RWPE1 (cell line): ENCODE measurements around the gene KRT74.

ENCODE experiments used
- CTCF ChIA-PET: fragments of 350-600 bp; sonication (Branson Sonifier 250); formaldehyde crosslinking; extraction: SDS; loops from one replicate; lab custom pipeline; 2021; lab: Yijun Ruan, JAX
- POLR2A ChIA-PET: fragments of 400-600 bp; formaldehyde crosslinking; extraction: SDS; loops from one replicate; lab custom pipeline; 2020; ENCODE audit warnings: antibody characterized with exemption; ENCODE audit not compliant: low non-redundant PET; lab: Yijun Ruan, JAX
- DNase-seq: peaks from one replicate; pipeline ENCODE4 v3.0.0; 2012; ENCODE audit warnings: low spot score
- H3K27ac ChIP-seq: fragments of 450-650 bp; 2 replicates; pipeline ENCODE4 v1.5.1; 2017
- TF ChIP-seq, protein P1 (sequence below): fragments of 450-650 bp; conservative IDR thresholded peaks from 2 replicates; pipeline ENCODE4 v1.5.1; 2017; ENCODE audit warnings: low read depth, mild to moderate bottlenecking

The KRT74 gene

DNA sequence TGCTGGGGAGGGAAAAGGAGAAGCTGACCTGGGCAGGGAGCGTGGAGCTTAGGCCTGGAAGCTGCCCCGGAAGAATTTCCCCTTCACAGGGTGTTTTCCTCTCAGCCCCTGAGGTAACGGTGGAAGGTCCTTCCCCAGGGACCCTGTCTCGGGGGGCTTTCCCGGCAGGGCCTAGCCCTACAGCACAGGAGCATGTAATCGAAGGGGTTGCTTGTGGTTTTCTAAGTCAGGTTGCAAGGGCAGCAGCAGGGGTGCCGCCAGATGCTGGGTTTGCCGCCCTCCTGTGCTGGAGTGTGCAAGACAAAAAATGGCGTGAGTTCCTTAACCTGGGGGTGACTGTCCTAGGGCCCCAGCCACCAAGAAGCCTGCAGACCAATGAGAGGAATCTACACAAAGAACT, 1.6 kb upstream of the KRT74 start:
- TF ChIP-seq, protein P1, sequence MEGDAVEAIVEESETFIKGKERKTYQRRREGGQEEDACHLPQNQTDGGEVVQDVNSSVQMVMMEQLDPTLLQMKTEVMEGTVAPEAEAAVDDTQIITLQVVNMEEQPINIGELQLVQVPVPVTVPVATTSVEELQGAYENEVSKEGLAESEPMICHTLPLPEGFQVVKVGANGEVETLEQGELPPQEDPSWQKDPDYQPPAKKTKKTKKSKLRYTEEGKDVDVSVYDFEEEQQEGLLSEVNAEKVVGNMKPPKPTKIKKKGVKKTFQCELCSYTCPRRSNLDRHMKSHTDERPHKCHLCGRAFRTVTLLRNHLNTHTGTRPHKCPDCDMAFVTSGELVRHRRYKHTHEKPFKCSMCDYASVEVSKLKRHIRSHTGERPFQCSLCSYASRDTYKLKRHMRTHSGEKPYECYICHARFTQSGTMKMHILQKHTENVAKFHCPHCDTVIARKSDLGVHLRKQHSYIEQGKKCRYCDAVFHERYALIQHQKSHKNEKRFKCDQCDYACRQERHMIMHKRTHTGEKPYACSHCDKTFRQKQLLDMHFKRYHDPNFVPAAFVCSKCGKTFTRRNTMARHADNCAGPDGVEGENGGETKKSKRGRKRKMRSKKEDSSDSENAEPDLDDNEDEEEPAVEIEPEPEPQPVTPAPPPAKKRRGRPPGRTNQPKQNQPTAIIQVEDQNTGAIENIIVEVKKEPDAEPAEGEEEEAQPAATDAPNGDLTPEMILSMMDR: no peak
- ChIA-PET POLR2A (no interaction called here), CTCF (interaction anchor here (1.3 kb wide), 1 partner anchor 202 kb away, joined by 3 read pairs; no protein-coding TSS in a partner anchor)

DNA sequence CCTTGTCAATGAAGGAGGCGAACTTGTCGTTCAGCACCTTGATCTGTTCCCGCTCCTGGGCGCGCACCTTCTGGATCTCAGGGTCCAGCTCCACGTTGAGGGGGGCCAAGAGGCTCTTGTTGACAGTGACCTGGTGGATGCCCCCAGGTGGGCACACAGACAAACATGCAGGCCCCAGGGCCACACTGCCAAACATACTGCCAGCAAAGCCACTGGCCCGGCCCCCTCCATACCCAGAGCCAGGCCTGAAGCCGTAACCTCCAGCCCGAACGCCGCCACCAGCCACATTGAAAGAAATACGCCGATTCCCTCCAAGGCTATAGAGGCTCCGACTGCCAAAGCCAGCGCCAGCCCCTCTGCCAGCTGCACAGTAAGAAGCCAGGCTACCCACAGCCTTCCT, 337 bp downstream of the KRT74 start:
- TF ChIP-seq, protein P1: no peak
- CTCF ChIA-PET: no interaction called here
- POLR2A ChIA-PET: no interaction called here
- DNase-seq: no peak
- no peak overlapping the region for H3K27ac ChIP-seq

More for the DNA sequence above, 1.6 kb upstream of the KRT74 start:
- no peak for DNase-seq
- H3K27ac ChIP-seq: no peak overlapping the region

DNA sequence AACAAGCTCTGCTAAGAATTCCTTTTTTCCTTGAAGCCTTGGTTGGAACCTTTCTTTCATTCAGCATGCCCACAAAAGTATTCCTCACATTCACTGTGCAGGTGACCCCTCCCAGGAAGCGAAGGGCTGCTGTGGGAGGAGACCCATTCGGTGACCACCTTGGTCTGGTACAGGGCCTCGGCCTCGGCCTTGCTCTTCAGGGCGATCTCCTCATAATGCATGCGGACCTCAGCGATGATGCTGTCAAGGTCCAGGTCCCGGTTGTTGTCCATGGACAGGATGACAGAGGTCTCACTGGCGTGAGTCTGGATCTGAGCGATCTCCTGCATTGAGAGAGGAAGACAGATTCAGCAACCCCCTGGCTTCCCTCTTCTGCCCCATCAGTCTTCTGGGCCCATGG, 3.1 kb downstream of the KRT74 start:
- CTCF ChIA-PET: no interaction called here
- DNase-seq: no peak
- no peak overlapping the region for H3K27ac ChIP-seq
- TF ChIP-seq, protein P1: no peak
- POLR2A ChIA-PET: no interaction called here

DNA sequence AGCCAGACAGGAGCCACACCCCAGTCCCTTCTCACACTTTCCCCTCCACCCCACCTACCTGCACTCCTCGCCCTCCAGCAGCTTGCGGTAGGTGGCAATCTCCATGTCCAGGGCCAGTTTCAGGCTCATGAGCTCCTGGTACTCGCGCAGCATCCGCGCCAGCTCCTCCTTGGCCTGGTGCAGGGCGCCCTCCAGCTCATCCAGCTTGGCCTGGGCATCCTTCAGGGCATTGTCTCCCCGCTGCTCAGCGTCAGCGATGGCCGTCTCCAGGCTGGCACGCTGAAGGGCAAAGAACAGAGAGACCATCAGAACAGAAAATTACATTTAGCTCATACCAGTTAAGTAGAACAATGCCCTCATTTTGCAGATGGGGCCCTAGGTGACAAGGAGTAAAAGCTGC, 5.5 kb downstream of the KRT74 start:
- ChIA-PET POLR2A (no interaction called here), CTCF (no interaction called here)
- no peak for DNase-seq
- H3K27ac ChIP-seq: no peak overlapping the region
- TF ChIP-seq, protein P1: no peak

DNA sequence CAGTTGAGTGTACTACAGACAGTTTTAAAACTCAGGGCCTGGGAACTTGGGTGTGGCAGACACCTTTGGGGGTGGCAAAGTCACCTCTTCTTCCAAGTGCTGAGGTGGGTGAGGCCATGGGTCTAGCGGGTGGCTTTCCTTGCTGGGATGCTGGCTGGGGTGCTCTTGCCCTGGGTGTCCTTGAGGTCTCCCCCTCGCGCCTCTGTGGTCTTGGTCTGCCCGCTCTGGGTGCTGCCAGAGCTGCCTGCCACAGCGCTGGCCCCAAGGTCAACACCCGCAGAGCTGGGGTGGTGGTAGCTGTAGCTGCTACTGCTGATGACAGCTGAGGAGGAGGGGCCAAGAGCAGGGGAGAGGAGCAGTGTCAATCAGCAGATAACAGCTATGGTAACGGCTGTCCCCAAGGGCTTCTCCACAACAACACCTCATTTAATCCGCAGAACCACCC, 6.8 kb downstream of the KRT74 start:
- DNase-seq: no peak
- TF ChIP-seq, protein P1: no peak
- POLR2A ChIA-PET: no interaction called here
- no peak overlapping the region for H3K27ac ChIP-seq
- CTCF ChIA-PET: interaction anchor here (0.5 kb wide), 1 partner anchor 533 kb away, joined by 5 read pairs; no protein-coding TSS in a partner anchor

DNA sequence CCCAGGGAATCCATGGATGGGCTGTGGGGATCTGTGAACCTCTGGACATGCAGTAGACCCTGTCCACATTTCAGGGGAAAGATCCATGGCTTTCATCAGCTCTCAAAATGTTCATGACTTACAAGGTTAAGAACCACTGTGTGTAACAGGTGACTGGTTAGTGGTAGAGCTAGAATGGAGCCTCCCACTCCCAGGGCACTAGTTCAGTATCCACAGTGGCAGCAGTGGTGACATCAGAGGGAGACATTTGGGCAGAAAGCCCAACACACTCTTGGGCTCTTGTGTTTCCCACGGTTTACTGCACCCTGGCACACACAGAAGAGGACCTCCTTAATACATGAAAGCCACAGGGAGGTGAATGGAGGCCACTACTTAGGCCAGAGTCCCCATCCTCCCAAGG, 9.1 kb downstream of the KRT74 start:
- no peak for DNase-seq
- ChIA-PET POLR2A (no interaction called here), CTCF (no interaction called here)
- no peak overlapping the region for H3K27ac ChIP-seq
- TF ChIP-seq, protein P1: no peak
